Endothelial cell of umbilical vein (primary cell): Measurements from ENCODE around the gene MEGF11. TPM values are rescaled to one million over a fixed set of nuclear protein-coding genes. Genes with fewer than 3 reads are reported as not detected.

ENCODE experiments used
- BruUV-seq: library from RNA; stranded (reverse); fragments of 400-500 nt; replicated peaks from 2 replicates; lab custom pipeline; 2021; lab: Mats Ljungman, UMichigan
- CTCF ChIA-PET: fragments of 300-600, 350-600 bp; sonication (Branson Sonifier 250); formaldehyde crosslinking; loops from one replicate; lab custom pipeline; 2021; ENCODE audit warnings: antibody characterized with exemption, inconsistent platforms; lab: Charles Lee
- POLR2A ChIA-PET: fragments of 300-600, 350-600 bp; sonication (Branson Sonifier 250); formaldehyde crosslinking; loops from one replicate; lab custom pipeline; 2021; ENCODE audit warnings: antibody characterized with exemption, inconsistent platforms; lab: Charles Lee
- DNase-seq: peaks from one replicate; pipeline ENCODE4 v3.0.0-alpha.2; 2011; ENCODE audit warnings: low read depth, low spot score
- FAIRE-seq: peaks from 2 replicates; lab custom pipeline; 2011; peaks lifted over from hg19 to GRCh38; lab: Jason Lieb, UNC
- H2AFZ ChIP-seq: 2 replicates; pipeline ENCODE4 v1.6.0; 2012; ENCODE audit warnings: low read depth, low read length, control low read depth, inconsistent platforms
- H3K27ac ChIP-seq: 2 replicates; pipeline ENCODE4 v1.5.1; 2011; ENCODE audit warnings: low read depth, mild to moderate bottlenecking, control low read depth, low read length, moderate library complexity; ENCODE audit not compliant: insufficient read depth
- H3K27me3 ChIP-seq, 2 experiments: 2 replicates each; pipeline versions ENCODE4 v1.6.0 to v1.6.1; 2011; ENCODE audit warnings: low read length in 2 of 2, mixed read lengths in 1 of 2; ENCODE audit not compliant: control insufficient read depth in 2 of 2, insufficient read depth in 2 of 2
- H3K36me3 ChIP-seq, 2 experiments: 2 replicates in 1 of 2; 3 replicates in 1 of 2; pipeline ENCODE4 v1.5.1; 2011; ENCODE audit warnings: low read length in 2 of 2, mild to moderate bottlenecking in 1 of 2, moderate library complexity in 1 of 2; ENCODE audit not compliant: control insufficient read depth in 2 of 2, insufficient read depth in 2 of 2; ENCODE audit errors: extremely low read depth in 1 of 2
- H3K4me1 ChIP-seq: 3 replicates; pipeline ENCODE4 v1.5.1; 2011; ENCODE audit warnings: mild to moderate bottlenecking, low read length; ENCODE audit not compliant: control insufficient read depth, insufficient read depth; ENCODE audit errors: extremely low read depth
- H3K4me2 ChIP-seq: 2 replicates; pipeline ENCODE4 v1.6.1; 2011; ENCODE audit warnings: low read length, control low read depth, mixed read lengths; ENCODE audit not compliant: insufficient read depth
- H3K4me3 ChIP-seq, 3 experiments: fragments of 200-600 bp in 1 of 3; sonication (generic), shearing (Covaris generic) in 1 of 3; replicated peaks in 1 of 3; 2 replicates each; pipeline ENCODE4 v1.5.1; 2011 to 2016; ENCODE audit warnings: control low read depth in 3 of 3, low read length in 3 of 3, mild to moderate bottlenecking in 2 of 3, inconsistent platforms in 1 of 3, low read depth in 1 of 3, moderate library complexity in 1 of 3; ENCODE audit not compliant: insufficient read depth in 1 of 3
- H3K79me2 ChIP-seq: 2 replicates; pipeline ENCODE4 v1.6.0; 2012; ENCODE audit warnings: low read length, inconsistent platforms; ENCODE audit not compliant: control insufficient read depth, insufficient read depth
- H3K9ac ChIP-seq: replicated peaks from 2 replicates; pipeline ENCODE3; 2011; ENCODE audit warnings: low read length, control low read depth; ENCODE audit not compliant: insufficient read depth; ENCODE audit errors: extremely low read depth
- H3K9me1 ChIP-seq: replicated peaks from 3 replicates; pipeline ENCODE4 v1.6.0; 2011; ENCODE audit warnings: mild to moderate bottlenecking, low read length; ENCODE audit not compliant: control insufficient read depth, insufficient read depth; ENCODE audit errors: extremely low read depth
- H3K9me3 ChIP-seq: replicated peaks from 2 replicates; pipeline ENCODE4 v1.5.1; 2012; ENCODE audit warnings: low read length, inconsistent platforms; ENCODE audit not compliant: control insufficient read depth, insufficient read depth
- H4K20me1 ChIP-seq: replicated peaks from 2 replicates; pipeline ENCODE3; 2011; ENCODE audit warnings: mild to moderate bottlenecking, low read length; ENCODE audit not compliant: control insufficient read depth, insufficient read depth; ENCODE audit errors: extremely low read depth
- EZH2 ChIP-seq: IDR thresholded peaks from 2 replicates; pipeline ENCODE4 v1.6.1; 2012; ENCODE audit warnings: borderline replicate concordance, low read depth, mild to moderate bottlenecking, moderate library complexity, low read length, inconsistent platforms; ENCODE audit not compliant: severe bottlenecking
- FOS ChIP-seq: IDR thresholded peaks from 2 replicates; pipeline ENCODE4 v1.6.1; 2011; ENCODE audit warnings: mild to moderate bottlenecking, low read length, moderate library complexity, borderline replicate concordance; ENCODE audit not compliant: insufficient read depth
- GATA2 ChIP-seq: IDR thresholded peaks from 2 replicates; pipeline ENCODE4 v1.7.0; 2011; ENCODE audit warnings: low read depth, mild to moderate bottlenecking, moderate library complexity, mixed read lengths, low read length; ENCODE audit not compliant: insufficient read length, insufficient read depth
- MAX ChIP-seq: IDR thresholded peaks from 2 replicates; pipeline ENCODE4 v1.6.1; 2011; ENCODE audit not compliant: insufficient read depth, insufficient read length
- POLR2A ChIP-seq: IDR thresholded peaks from 2 replicates; pipeline ENCODE4 v1.6.1; 2012; ENCODE audit warnings: low read depth, mild to moderate bottlenecking, control low read depth, low read length
- dilution Hi-C: fragments of 300-500 bp; cut with MboI; formaldehyde crosslinking; loops from one replicate; pipeline ENCODE4 v1.15.0; 2019; ENCODE audit warnings: low sequenced_read_pairs; ENCODE audit not compliant: extremely low pct_ligation_motif_present
- intact Hi-C: fragments of 100-400 bp; cut with micrococcal nuclease; formaldehyde crosslinking; loops from one replicate; pipeline ENCODE4 v1.10.0; 2022
- polyA plus RNA-seq, 4 experiments: library from polyadenylated mRNA; depleted of rRNA in 3 of 4; stranded (reverse) in 3 of 4; unstranded in 1 of 4; fragments of >200 nt; gene quantifications; 2 replicates each; pipeline versions ENCODE4 v1.2.1 to v1.2.3, GENCODE V29; 2011 to 2012; ENCODE audit warnings: missing spikeins in 1 of 4
- total RNA-seq: library from RNA; stranded (reverse); gene quantifications from 2 replicates; pipeline ENCODE4 v1.2.3, GENCODE V29; 2021

Gene MEGF11
- total and polyA plus RNA-seq, 2 donors (not counting 3 experiments of a cell fraction or from before 2014, with no cell fraction given): not detected

DNA sequence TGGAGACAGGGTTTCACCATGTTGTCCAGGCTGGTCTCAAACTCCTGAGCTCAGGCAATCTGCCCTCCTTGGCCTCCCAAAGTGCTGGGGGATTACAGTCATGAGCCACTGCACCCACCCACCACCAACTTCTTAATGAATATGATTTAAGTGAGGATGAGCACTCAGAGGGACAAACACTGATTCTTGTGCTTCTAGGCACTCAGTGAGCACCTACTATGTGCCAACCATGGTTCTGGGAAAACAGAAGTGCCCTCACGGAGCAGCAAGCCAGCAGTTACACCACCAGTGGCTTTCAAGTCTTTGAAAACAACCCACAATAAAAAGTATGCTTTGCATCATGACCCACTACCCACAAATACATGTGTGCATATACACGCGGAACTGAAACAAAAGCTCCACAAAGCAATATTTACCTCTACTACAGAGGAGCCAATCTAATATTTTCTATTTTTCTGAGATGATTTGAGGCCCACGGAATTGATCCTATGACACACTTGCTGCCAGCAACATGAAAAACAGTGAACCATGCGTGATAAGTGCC, 91.9 kb downstream of the MEGF11 start:
- dilution Hi-C loops: no loop called here
- no peak overlapping the region for H3K4me3 ChIP-seq
- ChIA-PET POLR2A (interaction anchor here (0.6 kb wide), 1 partner anchor 561 kb away, joined by 4 read pairs; no protein-coding TSS in a partner anchor), CTCF (no interaction called here)
- no peaks in the 10 kb centered on the region for H3K9me1 ChIP-seq
- DNase-seq (no peak), FAIRE-seq (no peak)
- no peaks in the 10 kb centered on the region for H3K4me1 ChIP-seq
- intact Hi-C loops: no loop called here
- H3K4me2 ChIP-seq: no peak overlapping the region
- no TSS peak for BruUV-seq
- no peaks in the 10 kb centered on the region for H4K20me1 ChIP-seq
- H3K36me3 ChIP-seq: no peaks in the 10 kb centered on the region
- H3K79me2 ChIP-seq: no peaks in the 10 kb centered on the region
- H2AFZ ChIP-seq: no peak overlapping the region
- no peaks in the 10 kb centered on the region for H3K9me3 ChIP-seq
- peaks cover 0 to 2% of the 10 kb centered on the region in 2 experiments for H3K27me3 ChIP-seq
- no peak for TF ChIP-seq POLR2A
- no peak overlapping the region for H3K27ac ChIP-seq
- no peak overlapping the region for H3K9ac ChIP-seq

DNA sequence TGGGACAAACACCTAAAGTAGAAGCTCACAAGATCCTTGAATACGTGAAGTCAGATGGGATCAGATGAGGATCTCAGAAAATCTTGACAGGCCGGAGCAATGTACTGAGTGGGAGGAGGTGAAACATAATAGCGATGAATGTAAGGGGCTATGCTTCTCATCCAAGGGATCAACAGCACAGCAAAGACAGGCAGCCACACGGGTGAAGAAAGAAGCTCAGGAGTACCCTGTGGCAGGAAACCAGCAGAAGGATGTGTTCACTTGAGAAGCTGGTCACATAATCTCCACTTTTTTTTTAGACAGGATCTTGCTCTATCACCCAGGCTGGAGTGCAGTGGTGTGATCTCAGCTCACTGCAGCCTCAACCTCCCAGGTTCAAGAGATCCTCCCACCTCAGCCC, 92.4 kb downstream of the MEGF11 start:
- Histone ChIP-seq H3K27me3 (peaks cover 0 to under 1% of the 10 kb centered on the region in 2 experiments), H3K9me1 (no peaks in the 10 kb centered on the region), H4K20me1 (no peaks in the 10 kb centered on the region), H3K9ac (no peak overlapping the region), H3K27ac (no peak overlapping the region), H3K79me2 (no peaks in the 10 kb centered on the region), H3K4me1 (no peaks in the 10 kb centered on the region), H3K4me3 (no peak overlapping the region), H3K36me3 (no peaks in the 10 kb centered on the region), H2AFZ (no peak overlapping the region), H3K4me2 (no peak overlapping the region), H3K9me3 (no peaks in the 10 kb centered on the region)
- POLR2A ChIA-PET: interaction anchor here (0.6 kb wide), 1 partner anchor 560 kb away, joined by 4 read pairs; no protein-coding TSS in a partner anchor
- CTCF ChIA-PET: no interaction called here
- FAIRE-seq (no peak), DNase-seq (no peak)
- dilution Hi-C loops: no loop called here
- BruUV-seq: no TSS peak
- intact Hi-C loops: no loop called here
- TF ChIP-seq FOS (no peak), GATA2 (no peak), MAX (no peak), EZH2 (no peak)
